Right renal pelvis (tissue), 4 donors: Measurements from ENCODE around the gene CMTM5. TPM values are rescaled to one million over a fixed set of nuclear protein-coding genes. Genes with fewer than 3 reads are reported as not detected.
"Not testable (repeated sequence)": the region's sequence is repeated elsewhere in the genome, so short reads cannot be mapped to it uniquely, and the experiment has no call there.

Experiments used
- DNase-seq, 4 donors: peaks; one replicate each; pipeline ENCODE4 v3.0.0-alpha.2; 2013; ENCODE audit warnings: low read depth in 4 of 4, low spot score in 3 of 4, missing footprints in 1 of 4
- polyA plus RNA-seq, 4 donors: library from polyadenylated mRNA; unstranded; fragments of 120-200 nt; gene quantifications; one replicate each; pipeline ENCODE4 v1.2.1, GENCODE V29; 2013; ENCODE audit not compliant: insufficient read length in 4 of 4

Gene CMTM5
- polyA plus RNA-seq, 4 donors = 2.0 to 3.3 (median 2.9) TPM

GRCh38 chr14:23396126-23396525 is 19.3 kb downstream of the CMTM5 start:
- DNase-seq = no peak

GRCh38 chr14:23396781-23397407 is 20.0 kb downstream of the CMTM5 start:
- DNase-seq = no peak

GRCh38 chr14:23398348-23398747 is 21.5 kb downstream of the CMTM5 start:
- no peak for DNase-seq

GRCh38 chr14:23399136-23399535 is 22.3 kb downstream of the CMTM5 start:
- DNase-seq = no peak

GRCh38 chr14:23399591-23399990 is 22.7 kb downstream of the CMTM5 start:
- no peak for DNase-seq

GRCh38 chr14:23400496-23401149 is 23.8 kb downstream of the CMTM5 start:
- not testable (repeated sequence) for DNase-seq

- DNase-seq = no peak
These were observed 24.4 kb downstream of the CMTM5 start for GRCh38 chr14:23401291-23401690.

GRCh38 chr14:23402296-23403138 is 25.7 kb downstream of the CMTM5 start:
- no peak for DNase-seq

GRCh38 chr14:23403139-23403438 is 26.2 kb downstream of the CMTM5 start:
- no peak for DNase-seq

- DNase-seq = no peak
These were observed 27.1 kb downstream of the CMTM5 start for GRCh38 chr14:23403908-23404307.

GRCh38 chr14:23404331-23404900 is 27.6 kb downstream of the CMTM5 start:
- DNase-seq = no peak

GRCh38 chr14:23405096-23405495 is 28.2 kb downstream of the CMTM5 start:
- DNase-seq = no peak

- no peak for DNase-seq
These were observed 28.7 kb downstream of the CMTM5 start for GRCh38 chr14:23405516-23406025.

- DNase-seq = no peak
These were observed 29.4 kb downstream of the CMTM5 start for GRCh38 chr14:23406244-23406643.

- no peak for DNase-seq
These were observed 30.0 kb downstream of the CMTM5 start for GRCh38 chr14:23406725-23407355.

- no peak for DNase-seq
These were observed 30.9 kb downstream of the CMTM5 start, which contains the start of gene MYH6 for GRCh38 chr14:23407516-23408306. MYH6 (minus strand) TSS chr14:23408273; CDS start chr14:23407223, 1,050 bp downstream.

GRCh38 chr14:23408307-23408630 is 31.4 kb downstream of the CMTM5 start:
- no peak for DNase-seq

- DNase-seq = no peak
These were observed 32.6 kb downstream of the CMTM5 start for GRCh38 chr14:23409475-23409874.

GRCh38 chr14:23409966-23410635 is 33.3 kb downstream of the CMTM5 start:
- no peak for DNase-seq
